ENCODE measurements around the gene NPPC.

Gene NPPC

DNA sequence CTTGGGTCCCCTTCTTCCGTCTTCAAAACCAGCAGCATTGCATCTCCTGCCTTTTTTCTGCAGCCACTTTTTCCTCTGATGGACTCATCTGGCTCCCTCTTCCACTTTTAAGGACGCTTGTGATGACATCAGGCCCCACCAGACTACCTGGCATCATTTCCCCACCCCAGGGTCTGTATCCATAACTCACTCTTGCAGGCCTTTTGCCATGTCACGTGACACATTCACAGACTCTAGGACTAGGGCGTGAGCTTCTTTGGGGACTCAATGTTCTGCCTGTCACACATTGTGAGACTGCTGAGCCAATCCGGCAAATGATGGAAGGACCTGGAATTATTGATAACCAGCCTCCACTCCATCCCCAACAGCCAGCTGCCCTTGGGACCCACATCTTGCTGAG, 23.6 kb downstream of the NPPC start:
- no peak for TF ChIP-seq CTCF (IDR thresholded peaks at IDR 0.05)

- TF ChIP-seq CTCF (IDR thresholded peaks at IDR 0.05) = no peak
Observed at GRCh38 chr2:231900972-231901371, 25.2 kb downstream of the NPPC start.

GRCh38 chr2:231900486-231900942, 25.7 kb downstream of the NPPC start:
- peak; percentile 85 for TF ChIP-seq CTCF (IDR thresholded peaks at IDR 0.05)

DNA sequence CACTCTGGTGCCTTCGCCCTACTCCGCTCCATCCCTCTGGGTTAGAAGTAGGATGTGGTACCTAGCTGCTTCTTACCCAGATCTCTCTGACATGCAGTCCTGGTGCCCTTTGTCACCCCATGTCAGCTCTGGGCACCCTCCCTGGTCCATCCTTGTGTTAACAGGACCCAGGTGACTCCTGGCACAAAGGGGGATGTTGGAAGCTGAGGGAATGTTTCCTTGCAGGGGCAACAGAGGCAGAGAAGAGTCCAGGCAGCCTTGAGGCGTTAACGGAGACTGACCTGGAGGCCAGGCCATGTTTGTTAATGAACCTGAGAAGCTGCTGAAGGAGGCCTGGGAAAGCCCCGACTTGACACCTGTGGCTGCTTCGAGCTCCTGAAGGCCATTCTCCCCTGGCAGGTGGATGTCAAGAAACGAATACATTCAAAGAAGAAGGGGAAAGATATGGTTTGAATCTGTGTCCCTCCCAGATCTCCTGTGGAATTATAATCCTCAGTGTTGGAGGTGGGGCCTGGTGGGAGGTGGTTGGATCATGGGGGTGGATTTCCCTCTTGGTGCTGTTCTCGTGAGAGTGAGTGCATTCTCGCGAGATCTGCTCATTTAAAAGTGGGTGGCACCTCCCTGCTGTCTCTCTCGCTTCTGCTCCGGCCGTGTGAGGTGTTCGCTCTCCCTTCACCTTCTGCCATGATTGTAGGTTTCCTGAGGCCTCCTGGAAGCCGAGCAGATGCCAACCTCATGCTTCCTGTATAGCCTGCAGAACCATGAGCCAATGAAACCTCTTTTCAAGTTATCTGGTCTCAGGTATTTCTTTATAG, 31.4 kb downstream of the NPPC start:
- TF ChIP-seq CTCF (IDR thresholded peaks at IDR 0.05) = no peak

DNA sequence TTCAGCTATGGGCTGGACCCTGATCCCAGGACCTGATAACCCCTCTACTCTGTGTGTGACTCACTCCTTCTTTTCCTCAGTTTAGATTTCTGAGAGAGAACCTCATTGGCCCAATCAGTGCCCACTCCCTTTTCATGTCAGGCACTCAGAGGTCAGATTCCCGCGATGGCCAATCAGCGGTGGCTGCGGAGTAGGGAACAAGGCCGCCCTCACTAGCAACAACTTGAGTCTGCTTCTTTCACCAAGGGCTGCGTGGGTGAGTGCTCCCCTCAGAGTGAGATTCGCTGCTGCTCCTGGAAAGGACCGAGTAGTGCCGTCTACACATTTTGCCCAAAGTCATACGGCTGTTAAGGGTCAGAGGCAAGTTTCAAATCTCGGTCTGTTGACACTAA, 34.7 kb downstream of the NPPC start:
- no peak for TF ChIP-seq CTCF (IDR thresholded peaks at IDR 0.05)

GRCh38 chr2:231890896-231891513, 35.2 kb downstream of the NPPC start:
- TF ChIP-seq CTCF (IDR thresholded peaks at IDR 0.05) = no peak

DNA sequence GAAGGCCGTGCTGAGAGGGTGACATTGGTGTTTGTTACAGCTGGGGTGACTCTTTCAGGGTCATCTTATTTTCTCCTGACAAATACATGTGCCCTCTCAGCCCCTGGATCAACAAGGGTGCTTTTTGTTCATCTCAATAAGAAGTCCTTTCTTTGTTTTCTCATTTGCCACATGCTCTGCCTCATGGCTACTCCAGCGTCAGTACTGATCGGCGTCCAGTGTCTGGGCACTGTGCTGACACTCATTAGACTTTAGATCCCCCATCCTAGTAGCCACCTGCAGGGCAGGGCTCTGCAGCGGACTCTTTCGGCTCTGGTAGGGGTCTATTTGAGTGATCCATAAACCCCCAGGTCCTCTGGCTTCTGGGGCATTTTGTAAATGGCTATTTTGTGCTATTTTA, 38.4 kb downstream of the NPPC start:
- TF ChIP-seq CTCF (IDR thresholded peaks at IDR 0.05) = no peak

All from LNCAP (cell line).